Osteocyte (in vitro differentiated cells): ENCODE results near the gene MCRIP1. TPM values are rescaled to one million over a fixed set of nuclear protein-coding genes. Genes with fewer than 3 reads are reported as not detected.

ENCODE experiments used
- DNase-seq: peaks from one replicate; pipeline ENCODE4 v3.0.0; 2021; ENCODE audit warnings: mixed read lengths; ENCODE audit not compliant: unreplicated experiment; ENCODE audit errors: extremely low spot score
- H3K27ac Mint-ChIP-seq: one replicate; pipeline ENCODE4 v1.8.0; 2021; ENCODE audit warnings: mild to moderate bottlenecking, mixed read lengths; ENCODE audit not compliant: unreplicated experiment
- H3K27me3 Mint-ChIP-seq: one replicate; pipeline ENCODE4 v1.8.0; 2021; ENCODE audit warnings: mixed read lengths; ENCODE audit not compliant: unreplicated experiment
- H3K36me3 Mint-ChIP-seq: one replicate; pipeline ENCODE4 v1.8.0; 2021; ENCODE audit warnings: mixed read lengths; ENCODE audit not compliant: unreplicated experiment
- H3K4me1 Mint-ChIP-seq: one replicate; pipeline ENCODE4 v1.8.0; 2021; ENCODE audit warnings: mixed read lengths; ENCODE audit not compliant: unreplicated experiment
- H3K4me3 Mint-ChIP-seq: one replicate; pipeline ENCODE4 v1.8.0; 2021; ENCODE audit warnings: mild to moderate bottlenecking, moderate library complexity, mixed read lengths; ENCODE audit not compliant: unreplicated experiment
- H3K9me3 Mint-ChIP-seq: one replicate; pipeline ENCODE4 v1.8.0; 2021; ENCODE audit warnings: mixed read lengths; ENCODE audit not compliant: unreplicated experiment
- total RNA-seq: library from RNA; stranded (reverse); gene quantifications from 2 replicates; pipeline ENCODE4 v1.2.1, GENCODE V29; 2021
- TF ChIP-seq, protein P1 (sequence below): fragments of 200-600 bp; sonication (generic); IDR thresholded peaks from 2 replicates; pipeline ENCODE4 v1.5.0; 2021; ENCODE audit warnings: antibody characterized with exemption, mild to moderate bottlenecking, moderate library complexity

Gene MCRIP1
- total RNA-seq, 1 donor from 2014 or later: 176 TPM

DNA sequence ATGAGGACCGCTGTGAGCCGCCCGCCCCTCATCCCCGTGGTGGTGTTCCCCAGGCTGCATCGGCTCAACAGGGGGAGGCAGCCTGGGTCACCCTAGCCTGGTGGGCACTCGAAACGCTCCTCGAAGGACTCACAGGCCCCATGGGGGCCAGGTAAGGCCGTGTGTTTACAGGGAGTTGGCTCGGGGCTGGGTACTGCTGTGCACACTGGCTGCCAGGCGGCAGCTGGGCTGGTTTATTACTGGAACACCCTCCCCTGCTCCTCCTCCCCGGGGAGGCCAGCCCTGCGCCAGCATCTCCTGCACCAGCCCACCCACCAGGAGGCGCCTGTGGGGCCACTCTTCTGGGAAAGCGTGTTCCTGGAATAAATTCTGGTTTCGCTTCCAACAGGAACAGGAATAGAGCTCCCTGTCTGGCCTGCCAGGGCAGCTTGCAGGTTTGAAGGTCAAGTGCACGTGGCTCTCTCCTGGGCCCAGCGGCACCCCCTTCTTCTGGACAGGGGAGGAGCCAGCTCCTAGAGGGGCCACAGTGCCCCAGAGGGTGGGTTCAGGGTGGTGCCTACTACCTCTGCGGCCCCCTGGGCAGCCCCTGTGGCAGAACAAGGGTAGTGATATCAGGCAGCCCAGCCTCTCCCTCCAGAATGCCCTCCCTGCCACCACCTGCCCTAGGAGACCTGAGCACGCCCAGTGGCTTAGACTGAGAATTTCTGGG, 11.3 kb downstream of the MCRIP1 start:
- Mint-ChIP-seq H3K36me3 (peaks cover 7% of the 10 kb centered on the region), H3K27me3 (peaks cover 2% of the 10 kb centered on the region), H3K27ac (no peak overlapping the region), H3K4me3 (no peak overlapping the region), H3K4me1 (no peaks in the 10 kb centered on the region), H3K9me3 (no peaks in the 10 kb centered on the region)
- no peak for DNase-seq
- TF ChIP-seq, protein P1, sequence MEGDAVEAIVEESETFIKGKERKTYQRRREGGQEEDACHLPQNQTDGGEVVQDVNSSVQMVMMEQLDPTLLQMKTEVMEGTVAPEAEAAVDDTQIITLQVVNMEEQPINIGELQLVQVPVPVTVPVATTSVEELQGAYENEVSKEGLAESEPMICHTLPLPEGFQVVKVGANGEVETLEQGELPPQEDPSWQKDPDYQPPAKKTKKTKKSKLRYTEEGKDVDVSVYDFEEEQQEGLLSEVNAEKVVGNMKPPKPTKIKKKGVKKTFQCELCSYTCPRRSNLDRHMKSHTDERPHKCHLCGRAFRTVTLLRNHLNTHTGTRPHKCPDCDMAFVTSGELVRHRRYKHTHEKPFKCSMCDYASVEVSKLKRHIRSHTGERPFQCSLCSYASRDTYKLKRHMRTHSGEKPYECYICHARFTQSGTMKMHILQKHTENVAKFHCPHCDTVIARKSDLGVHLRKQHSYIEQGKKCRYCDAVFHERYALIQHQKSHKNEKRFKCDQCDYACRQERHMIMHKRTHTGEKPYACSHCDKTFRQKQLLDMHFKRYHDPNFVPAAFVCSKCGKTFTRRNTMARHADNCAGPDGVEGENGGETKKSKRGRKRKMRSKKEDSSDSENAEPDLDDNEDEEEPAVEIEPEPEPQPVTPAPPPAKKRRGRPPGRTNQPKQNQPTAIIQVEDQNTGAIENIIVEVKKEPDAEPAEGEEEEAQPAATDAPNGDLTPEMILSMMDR: peak; percentile 27

DNA sequence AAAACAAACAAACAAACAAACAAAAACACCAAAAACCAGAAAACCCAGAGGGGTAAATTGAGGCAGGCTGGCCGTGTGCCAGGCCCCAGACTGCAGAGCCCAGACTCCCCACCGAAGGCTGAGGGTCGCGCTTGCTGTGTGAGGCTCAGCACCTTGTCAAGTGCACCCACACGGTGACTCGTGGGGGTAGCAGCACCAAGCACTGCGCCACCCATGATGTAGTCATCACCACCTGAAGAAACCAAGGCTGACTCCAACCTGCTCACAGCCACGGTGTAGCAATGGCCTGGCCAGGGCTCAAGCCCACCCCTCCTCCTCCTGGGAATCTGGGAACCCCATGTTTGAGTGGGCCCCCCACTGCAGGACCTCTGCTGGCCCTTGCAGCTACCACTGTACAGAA, 11.9 kb downstream of the MCRIP1 start:
- TF ChIP-seq, protein P1: no peak
- Mint-ChIP-seq H3K4me1 (no peaks in the 10 kb centered on the region), H3K27me3 (peaks cover 2% of the 10 kb centered on the region), H3K9me3 (no peaks in the 10 kb centered on the region), H3K27ac (no peak overlapping the region), H3K36me3 (peaks cover 7% of the 10 kb centered on the region), H3K4me3 (no peak overlapping the region)
- DNase-seq: no peak

DNA sequence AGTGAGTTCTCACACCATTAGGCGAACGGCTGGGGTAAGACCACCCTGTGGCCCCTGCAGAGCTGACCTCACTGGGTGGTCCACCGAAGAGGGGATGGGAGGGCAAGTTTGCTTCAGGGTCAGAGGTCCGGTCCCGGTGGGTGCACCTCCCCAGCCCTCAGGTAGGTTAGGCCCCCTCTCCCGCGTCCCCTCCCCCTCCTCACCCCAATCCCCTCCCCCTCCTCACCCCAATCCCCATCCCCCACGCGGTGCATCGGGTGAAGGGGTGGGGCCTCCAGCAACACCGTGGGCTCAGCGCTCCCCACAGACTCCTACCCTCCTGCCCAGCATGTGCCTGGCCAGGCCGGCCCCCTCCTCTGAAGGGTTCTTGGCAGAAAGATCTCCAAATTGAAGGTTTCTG, 13.4 kb downstream of the MCRIP1 start:
- Mint-ChIP-seq H3K4me1 (no peaks in the 10 kb centered on the region), H3K27ac (no peak overlapping the region), H3K27me3 (peaks cover 2% of the 10 kb centered on the region), H3K9me3 (no peaks in the 10 kb centered on the region), H3K36me3 (peaks cover 7% of the 10 kb centered on the region), H3K4me3 (no peak overlapping the region)
- TF ChIP-seq, protein P1: no peak
- DNase-seq: no peak

DNA sequence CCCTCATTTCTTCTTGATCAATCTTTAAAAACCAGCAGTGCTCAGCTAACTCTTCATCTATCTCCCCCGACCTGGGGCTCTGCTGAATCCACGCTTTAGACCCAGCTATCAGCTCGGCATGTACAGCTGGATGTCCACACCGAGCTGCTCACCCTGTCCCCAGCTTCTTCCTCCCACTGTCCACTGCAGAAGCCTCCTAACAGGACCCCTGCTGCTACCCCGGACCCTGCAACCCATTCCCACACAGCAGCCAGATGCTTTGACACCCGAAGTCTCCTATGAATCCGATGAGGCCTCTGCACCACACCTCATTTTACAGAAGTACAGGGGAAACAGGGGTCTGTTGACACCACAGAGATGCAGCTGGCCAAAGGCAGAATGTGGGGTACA, 15.3 kb downstream of the MCRIP1 start:
- no peak for DNase-seq
- Mint-ChIP-seq H3K4me3 (no peak overlapping the region), H3K4me1 (no peaks in the 10 kb centered on the region), H3K27ac (no peak overlapping the region), H3K27me3 (peaks cover 2% of the 10 kb centered on the region), H3K9me3 (no peaks in the 10 kb centered on the region), H3K36me3 (peaks cover 3% of the 10 kb centered on the region)
- TF ChIP-seq, protein P1: no peak

DNA sequence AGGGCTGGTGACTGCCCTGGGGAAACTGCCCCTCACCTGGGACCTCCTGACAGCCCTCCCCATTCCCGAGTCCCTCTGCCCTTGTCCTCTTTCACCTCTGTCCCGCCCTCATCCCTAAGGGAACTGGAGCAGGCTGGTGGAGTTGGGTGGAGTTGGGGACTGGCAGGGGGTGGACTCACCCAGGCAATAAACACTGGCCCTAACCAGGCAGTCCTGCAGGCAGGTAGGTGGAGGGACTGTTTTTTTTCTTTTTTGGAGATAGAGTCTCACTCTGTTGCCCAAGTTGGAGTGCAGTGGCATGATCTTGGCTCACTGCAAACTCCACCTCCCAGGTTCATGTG, 17.5 kb downstream of the MCRIP1 start:
- no peak overlapping the region for H3K27ac Mint-ChIP-seq
- peaks cover 2% of the 10 kb centered on the region for H3K27me3 Mint-ChIP-seq
- no peaks in the 10 kb centered on the region for H3K9me3 Mint-ChIP-seq
- no peak overlapping the region for H3K4me3 Mint-ChIP-seq
- DNase-seq: no peak
- H3K4me1 Mint-ChIP-seq: no peaks in the 10 kb centered on the region
- TF ChIP-seq, protein P1: no peak
- no peaks in the 10 kb centered on the region for H3K36me3 Mint-ChIP-seq
